CD4-positive, alpha-beta T cell treated with Interleukin-4 for 4 hours (primary cell): ENCODE measurements around the gene OPCML.

Source experiments
- DNase-seq: peaks from one replicate; pipeline ENCODE4 v3.0.0-alpha.2; 2020

OPCML gene

GRCh38 chr11:133014337-133014736, 518.0 kb downstream of the OPCML start:
- no peak for DNase-seq

GRCh38 chr11:133012803-133013202, 519.5 kb downstream of the OPCML start:
- DNase-seq: no peak

GRCh38 chr11:133011604-133012003, 520.7 kb downstream of the OPCML start:
- DNase-seq: no peak

GRCh38 chr11:133007027-133007584, 525.2 kb downstream of the OPCML start:
- no peak for DNase-seq

GRCh38 chr11:133004369-133004768, 527.9 kb downstream of the OPCML start:
- no peak for DNase-seq

GRCh38 chr11:132999516-132999915, 532.8 kb downstream of the OPCML start:
- no peak for DNase-seq

- no peak for DNase-seq
Observed at GRCh38 chr11:132999031-132999430, 533.3 kb downstream of the OPCML start.

GRCh38 chr11:132997396-132997795, 534.9 kb downstream of the OPCML start:
- DNase-seq: no peak

- DNase-seq: no peak
Observed at GRCh38 chr11:132994966-132995365, 537.3 kb downstream of the OPCML start.

GRCh38 chr11:132993991-132994502, 538.3 kb downstream of the OPCML start:
- no peak for DNase-seq

- DNase-seq: no peak
Observed at GRCh38 chr11:132992838-132993631, 539.3 kb downstream of the OPCML start.

GRCh38 chr11:132988411-132988810, 543.9 kb downstream of the OPCML start:
- DNase-seq: no peak

GRCh38 chr11:132987936-132988335, 544.4 kb downstream of the OPCML start:
- no peak for DNase-seq

GRCh38 chr11:132983641-132983978, 548.7 kb downstream of the OPCML start:
- no peak for DNase-seq

GRCh38 chr11:132982772-132983640, 549.3 kb downstream of the OPCML start:
- DNase-seq: no peak

- DNase-seq: no peak
Observed at GRCh38 chr11:132981131-132981956, 551.0 kb downstream of the OPCML start.

- no peak for DNase-seq
Observed at GRCh38 chr11:132980670-132981069, 551.6 kb downstream of the OPCML start.

- DNase-seq: no peak
Observed at GRCh38 chr11:132977746-132978145, 554.6 kb downstream of the OPCML start.

GRCh38 chr11:132977241-132977640, 555.1 kb downstream of the OPCML start:
- no peak for DNase-seq

- no peak for DNase-seq
Observed at GRCh38 chr11:132976115-132976514, 556.2 kb downstream of the OPCML start.

- no peak for DNase-seq
Observed at GRCh38 chr11:132973686-132974085, 558.6 kb downstream of the OPCML start.

GRCh38 chr11:132972565-132972964, 559.7 kb downstream of the OPCML start:
- DNase-seq: no peak

GRCh38 chr11:132971351-132971750, 561.0 kb downstream of the OPCML start:
- DNase-seq: no peak
